Hepatocyte (in vitro differentiated cells): ENCODE data around the gene BCL11A. TPM values are rescaled to one million over a fixed set of nuclear protein-coding genes. Genes with fewer than 3 reads are reported as not detected.

ENCODE experiments used
- DNase-seq: peaks from one replicate; pipeline ENCODE4 v3.0.0-alpha.2; 2016; ENCODE audit warnings: low spot score
- H2AFZ ChIP-seq: fragments of 200-600 bp; sonication (generic); 2 replicates; pipeline ENCODE4 v1.6.0; 2016; ENCODE audit warnings: antibody characterized with exemption, mild to moderate bottlenecking
- H3K27ac ChIP-seq: fragments of 200-600 bp; sonication (generic); 2 replicates; pipeline ENCODE4 v1.5.1; 2016; ENCODE audit warnings: mild to moderate bottlenecking
- H3K27me3 ChIP-seq: fragments of 200-600 bp; sonication (generic); 2 replicates; pipeline ENCODE4 v1.6.1; 2016
- H3K36me3 ChIP-seq: fragments of 200-600 bp; sonication (generic); replicated peaks from 2 replicates; pipeline ENCODE4 v1.5.1; 2016; ENCODE audit warnings: low read depth; ENCODE audit not compliant: insufficient read depth
- H3K4me1 ChIP-seq: fragments of 200-600 bp; sonication (generic); 2 replicates; pipeline ENCODE4 v1.5.1; 2016; ENCODE audit warnings: mild to moderate bottlenecking, moderate library complexity; ENCODE audit not compliant: insufficient read depth
- H3K4me2 ChIP-seq: fragments of 200-600 bp; sonication (generic); 2 replicates; pipeline ENCODE4 v1.6.0; 2016
- H3K4me3 ChIP-seq: fragments of 200-600 bp; sonication (generic); 2 replicates; pipeline ENCODE4 v1.5.1; 2016; ENCODE audit warnings: mild to moderate bottlenecking
- H3K79me2 ChIP-seq: fragments of 200-600 bp; sonication (generic); 2 replicates; pipeline ENCODE4 v1.6.0; 2017; ENCODE audit warnings: mild to moderate bottlenecking
- H3K9me2 ChIP-seq: fragments of 200-600 bp; sonication (generic); replicated peaks from 2 replicates; pipeline ENCODE4 v1.6.0; 2017; ENCODE audit warnings: mild to moderate bottlenecking; ENCODE audit not compliant: insufficient read depth
- H3K9me3 ChIP-seq: fragments of 200-600 bp; sonication (generic); 2 replicates; pipeline ENCODE4 v1.5.1; 2016; ENCODE audit warnings: low read depth, mild to moderate bottlenecking
- H4K20me1 ChIP-seq: fragments of 200-600 bp; sonication (generic); 2 replicates; pipeline ENCODE4 v1.6.0; 2016; ENCODE audit warnings: mild to moderate bottlenecking; ENCODE audit not compliant: insufficient read depth, poor library complexity, severe bottlenecking
- CTCF ChIP-seq: fragments of 200-600 bp; sonication (generic); IDR thresholded peaks from 2 replicates; pipeline ENCODE4 v1.5.1; 2016; ENCODE audit warnings: antibody characterized with exemption, mild to moderate bottlenecking; ENCODE audit not compliant: poor library complexity
- EZH2 ChIP-seq: fragments of 200-600 bp; sonication (generic); IDR thresholded peaks from 2 replicates; pipeline ENCODE4 v1.6.1; 2016; ENCODE audit warnings: antibody characterized with exemption, mild to moderate bottlenecking, borderline replicate concordance
- EZH2phosphoT487 ChIP-seq: fragments of 200-600 bp; sonication (generic); IDR thresholded peaks from one replicate; pipeline ENCODE4 v1.6.1; 2018; ENCODE audit warnings: antibody characterized with exemption, mild to moderate bottlenecking, low read depth, moderate library complexity; ENCODE audit not compliant: unreplicated experiment, severe bottlenecking
- WGBS: methylation state at CpG from one replicate; pipeline ENCODE4 v1.1.6; 2016; ENCODE audit warnings: low lambda C conversion rate; ENCODE audit errors: missing lambda C conversion rate; 5-methylcytosine and 5-hydroxymethylcytosine counted together
- polyA plus RNA-seq: library from polyadenylated mRNA; unstranded; fragments of >200 nt; fragmentation: Nextera tagmentation; extraction: Ambion mirVana; gene quantifications from 2 replicates; pipeline ENCODE4 v1.2.1, GENCODE V29; 2016
- total RNA-seq: library from RNA; depleted of rRNA; stranded (reverse); fragments of >200 nt; gene quantifications from 2 replicates; pipeline ENCODE4 v1.2.3, GENCODE V29; 2014

The BCL11A gene
- total and polyA plus RNA-seq, 2 experiments from 2014 or later = 14.4 to 22.6 TPM

GRCh38 chr2:60453301-60453700 lies 100.2 kb downstream of the BCL11A start:
- Histone ChIP-seq H3K27me3 (no peaks in the 10 kb centered on the region), H2AFZ (no peak overlapping the region), H3K36me3 (no peaks in the 10 kb centered on the region), H3K27ac (no peak overlapping the region), H3K4me3 (no peak overlapping the region), H3K9me3 (no peaks in the 10 kb centered on the region), H3K4me1 (no peaks in the 10 kb centered on the region), H3K9me2 (no peaks in the 10 kb centered on the region), H4K20me1 (no peaks in the 10 kb centered on the region), H3K4me2 (no peak overlapping the region), H3K79me2 (peaks cover 6% of the 10 kb centered on the region)
- no peak for TF ChIP-seq CTCF
- TF ChIP-seq EZH2 = no peak
- no peak for TF ChIP-seq EZH2phosphoT487
- DNase-seq = no peak
- 64% methylated on average over 16 of the region's 16 CpGs for WGBS

GRCh38 chr2:60450488-60450887 lies 103.0 kb downstream of the BCL11A start:
- no peaks in the 10 kb centered on the region for H3K36me3 ChIP-seq
- H3K4me2 ChIP-seq = no peak overlapping the region
- no peaks in the 10 kb centered on the region for H3K9me3 ChIP-seq
- no peaks in the 10 kb centered on the region for H4K20me1 ChIP-seq
- WGBS = 76% methylated on average over 1 of the region's 1 CpG
- no peak overlapping the region for H3K27ac ChIP-seq
- TF ChIP-seq EZH2phosphoT487 (no peak), EZH2 (no peak), CTCF (no peak)
- H2AFZ ChIP-seq = no peak overlapping the region
- no peak for DNase-seq
- H3K9me2 ChIP-seq = no peaks in the 10 kb centered on the region
- H3K4me1 ChIP-seq = no peaks in the 10 kb centered on the region
- no peaks in the 10 kb centered on the region for H3K79me2 ChIP-seq
- H3K4me3 ChIP-seq = no peak overlapping the region
- H3K27me3 ChIP-seq = no peaks in the 10 kb centered on the region

GRCh38 chr2:60447943-60448342 lies 105.5 kb downstream of the BCL11A start:
- Histone ChIP-seq H3K4me3 (no peak overlapping the region), H3K9me2 (no peaks in the 10 kb centered on the region), H3K27ac (no peak overlapping the region), H3K36me3 (no peaks in the 10 kb centered on the region), H3K9me3 (no peaks in the 10 kb centered on the region), H3K79me2 (no peaks in the 10 kb centered on the region), H3K4me1 (no peaks in the 10 kb centered on the region), H4K20me1 (no peaks in the 10 kb centered on the region), H3K4me2 (no peak overlapping the region), H2AFZ (no peak overlapping the region), H3K27me3 (no peaks in the 10 kb centered on the region)
- DNase-seq = no peak
- no peak for TF ChIP-seq CTCF
- 88% methylated on average over 1 of the region's 1 CpG for WGBS
